H1 (cell line): ENCODE data around the gene EMC10. TPM values are rescaled to one million over a fixed set of nuclear protein-coding genes. Genes with fewer than 3 reads are reported as not detected.

Source experiments
- CTCF ChIA-PET: fragments of 300-600 bp; sonication (Branson Sonifier 250); formaldehyde crosslinking; loops from one replicate; lab custom pipeline; 2021; ENCODE audit not compliant: partially characterized antibody; lab: Charles Lee
- POLR2A ChIA-PET: fragments of 300-600 bp; sonication (Branson Sonifier 250); formaldehyde crosslinking; loops from one replicate; lab custom pipeline; 2021; ENCODE audit warnings: inconsistent platforms; ENCODE audit not compliant: partially characterized antibody; lab: Charles Lee
- DNase-seq, 2 experiments: peaks; one replicate each; pipeline versions ENCODE4 v3.0.0 to v3.0.0-alpha.2; 2010 to 2022; ENCODE audit warnings: low spot score in 2 of 2, low read depth in 1 of 2, mixed read lengths in 1 of 2
- FAIRE-seq: peaks from 2 replicates; lab custom pipeline; 2011; peaks lifted over from hg19 to GRCh38; lab: Jason Lieb, UNC
- H2AFZ ChIP-seq: 2 replicates; pipeline ENCODE4 v1.8.1; 2012; ENCODE audit warnings: low read length, inconsistent platforms
- H2AK5ac ChIP-seq: 2 replicates; pipeline ENCODE4 v1.6.1; 2013; ENCODE audit warnings: low read depth, low read length
- H2BK120ac ChIP-seq: replicated peaks from 2 replicates; pipeline ENCODE3; 2013; ENCODE audit warnings: low read depth, low read length, inconsistent platforms
- H2BK12ac ChIP-seq: 2 replicates; pipeline ENCODE4 v1.6.1; 2013; ENCODE audit warnings: low read depth, low read length
- H2BK15ac ChIP-seq: 2 replicates; pipeline ENCODE4 v1.6.1; 2013; ENCODE audit warnings: low read length
- H2BK20ac ChIP-seq: 2 replicates; pipeline ENCODE4 v1.6.1; 2013; ENCODE audit warnings: low read length
- H2BK5ac ChIP-seq: 2 replicates; pipeline ENCODE4 v1.6.1; 2013; ENCODE audit warnings: low read depth, low read length
- H3K14ac ChIP-seq: 2 replicates; pipeline ENCODE4 v1.6.1; 2013; ENCODE audit warnings: inconsistent platforms; ENCODE audit not compliant: insufficient read length
- H3K18ac ChIP-seq: 2 replicates; pipeline ENCODE4 v1.6.1; 2013; ENCODE audit warnings: low read length; ENCODE audit errors: extremely low read depth
- H3K23ac ChIP-seq: 2 replicates; pipeline ENCODE4 v1.6.1; 2013; ENCODE audit warnings: inconsistent platforms; ENCODE audit not compliant: insufficient read length
- H3K23me2 ChIP-seq: 2 replicates; pipeline ENCODE4 v1.6.1; 2013; ENCODE audit warnings: low read depth, low read length
- H3K27ac ChIP-seq: 2 replicates; pipeline ENCODE4 v1.6.1; 2011; ENCODE audit warnings: low read depth, low read length, inconsistent platforms
- H3K27me3 ChIP-seq, 4 experiments: replicated peaks in 1 of 4; 1 replicate in 1 of 4; 2 replicates in 3 of 4; pipeline versions ENCODE4 v1.6.1 to v1.8.1; 2011 to 2013; ENCODE audit warnings: low read length in 3 of 4, mild to moderate bottlenecking in 3 of 4, inconsistent platforms in 2 of 4, mixed read lengths in 2 of 4, moderate library complexity in 1 of 4; ENCODE audit not compliant: control insufficient read depth in 3 of 4, insufficient read depth in 3 of 4; ENCODE audit errors: extremely low read depth in 1 of 4
- H3K36me3 ChIP-seq, 4 experiments: 2 replicates each; pipeline versions ENCODE4 v1.6.1 to v1.8.1; 2011 to 2013; ENCODE audit warnings: mild to moderate bottlenecking in 4 of 4, low read length in 3 of 4, moderate library complexity in 2 of 4, control low read depth in 1 of 4, inconsistent platforms in 1 of 4; ENCODE audit not compliant: insufficient read depth in 4 of 4, control insufficient read depth in 2 of 4
- H3K4ac ChIP-seq: replicated peaks from 2 replicates; pipeline ENCODE3; 2013; ENCODE audit warnings: low read length, low read depth, mixed read lengths, inconsistent platforms; ENCODE audit not compliant: insufficient read length
- H3K4me1 ChIP-seq, 4 experiments: replicated peaks in 1 of 4; 1 replicate in 1 of 4; 2 replicates in 3 of 4; pipeline versions ENCODE4 v1.6.1 to v1.8.1; 2011 to 2013; ENCODE audit warnings: low read length in 3 of 4, inconsistent platforms in 2 of 4, mixed read lengths in 1 of 4; ENCODE audit not compliant: insufficient read depth in 4 of 4, control insufficient read depth in 3 of 4
- H3K4me2 ChIP-seq, 2 experiments: 2 replicates each; pipeline versions ENCODE4 v1.6.1 to v1.8.1; 2011 to 2013; ENCODE audit warnings: low read depth in 2 of 2, low read length in 2 of 2, control low read depth in 1 of 2, inconsistent platforms in 1 of 2, mild to moderate bottlenecking in 1 of 2; ENCODE audit not compliant: insufficient read depth in 1 of 2
- H3K4me3 ChIP-seq, 4 experiments: fragments of 200-600, 300-600 bp in 1 of 4; sonication (generic), shearing (Covaris generic), sonication (Bioruptor Twin) in 1 of 4; 2 replicates each; pipeline versions ENCODE4 v1.5.1 to v1.8.1; 2011 to 2016; ENCODE audit warnings: low read length in 4 of 4, low read depth in 3 of 4, control low read depth in 2 of 4, inconsistent platforms in 2 of 4, mild to moderate bottlenecking in 2 of 4, mixed read lengths in 1 of 4, moderate library complexity in 1 of 4; ENCODE audit not compliant: insufficient read depth in 2 of 4; ENCODE audit errors: extremely low read depth in 1 of 4
- H3K56ac ChIP-seq: replicated peaks from 2 replicates; pipeline ENCODE3; 2013; ENCODE audit warnings: low read depth, mild to moderate bottlenecking, mixed read lengths, low read length, inconsistent platforms; ENCODE audit not compliant: insufficient read length
- H3K79me1 ChIP-seq: 2 replicates; pipeline ENCODE4 v1.6.1; 2013; ENCODE audit warnings: low read depth, low read length, control low read depth
- H3K79me2 ChIP-seq, 2 experiments: 2 replicates each; pipeline versions ENCODE4 v1.6.1 to v1.8.1; 2012 to 2013; ENCODE audit warnings: low read length in 2 of 2, mild to moderate bottlenecking in 2 of 2, inconsistent platforms in 1 of 2; ENCODE audit not compliant: insufficient read depth in 2 of 2, control insufficient read depth in 1 of 2
- H3K9ac ChIP-seq, 4 experiments: replicated peaks in 1 of 4; 1 replicate in 1 of 4; 2 replicates in 3 of 4; pipeline versions ENCODE4 v1.6.1 to v1.8.1; 2011 to 2013; ENCODE audit warnings: low read depth in 3 of 4, low read length in 3 of 4, control low read depth in 2 of 4, mild to moderate bottlenecking in 2 of 4, moderate library complexity in 2 of 4, inconsistent platforms in 1 of 4; ENCODE audit errors: extremely low read depth in 1 of 4
- H3K9me3 ChIP-seq, 2 experiments: 2 replicates each; pipeline versions ENCODE4 v1.6.1 to v1.8.1; 2012 to 2013; ENCODE audit warnings: mild to moderate bottlenecking in 2 of 2, moderate library complexity in 2 of 2, control low read depth in 1 of 2, inconsistent platforms in 1 of 2, low read depth in 1 of 2, low read length in 1 of 2, mixed read lengths in 1 of 2; ENCODE audit not compliant: insufficient read depth in 2 of 2
- H4K20me1 ChIP-seq, 2 experiments: replicated peaks in 1 of 2; 2 replicates each; pipeline versions ENCODE3 to v1.8.1; 2011 to 2013; ENCODE audit warnings: inconsistent platforms in 2 of 2, low read length in 2 of 2, mild to moderate bottlenecking in 1 of 2; ENCODE audit not compliant: insufficient read depth in 2 of 2, control insufficient read depth in 1 of 2
- H4K5ac ChIP-seq: 2 replicates; pipeline ENCODE4 v1.6.1; 2013; ENCODE audit warnings: low read length, low read depth, mixed read lengths, inconsistent platforms; ENCODE audit not compliant: insufficient read length
- H4K8ac ChIP-seq: 2 replicates; pipeline ENCODE4 v1.8.0; 2013; ENCODE audit warnings: mild to moderate bottlenecking, moderate library complexity, low read length, inconsistent platforms; ENCODE audit not compliant: insufficient read depth; ENCODE audit errors: extremely low read depth
- H4K91ac ChIP-seq: replicated peaks from 2 replicates; pipeline ENCODE3; 2013; ENCODE audit warnings: low read length, mixed read lengths, inconsistent platforms; ENCODE audit not compliant: insufficient read length
- CTBP2 ChIP-seq: IDR thresholded peaks from 2 replicates; pipeline ENCODE4 v1.7.0; 2011; ENCODE audit warnings: borderline replicate concordance, mild to moderate bottlenecking, moderate library complexity, mixed read lengths, low read length; ENCODE audit not compliant: insufficient read depth, insufficient read length
- FOSL1 ChIP-seq: IDR thresholded peaks from 2 replicates; pipeline ENCODE4 v1.6.1; 2011; ENCODE audit warnings: mild to moderate bottlenecking, low read depth, low read length, moderate library complexity; ENCODE audit not compliant: insufficient read depth
- JUN ChIP-seq: IDR thresholded peaks from 2 replicates; pipeline ENCODE4 v1.6.1; 2011; ENCODE audit warnings: low read depth, mild to moderate bottlenecking, improper control_type of control experiment, low read length
- KDM5A ChIP-seq: fragments of 200-600 bp; IDR thresholded peaks from 2 replicates; pipeline ENCODE4 v1.7.1; 2012; ENCODE audit warnings: mild to moderate bottlenecking, low read length, inconsistent platforms, mixed read lengths
- SRF ChIP-seq: IDR thresholded peaks from 2 replicates; pipeline ENCODE4 v1.6.1; 2011; ENCODE audit warnings: mild to moderate bottlenecking, low read depth, low read length, moderate library complexity
- SUZ12 ChIP-seq: fragments of 200-600 bp; sonication (generic); IDR thresholded peaks from 2 replicates; pipeline ENCODE4 v1.6.1; 2012; ENCODE audit warnings: mild to moderate bottlenecking, inconsistent platforms, low read length, moderate library complexity, mixed read lengths
- TCF12 ChIP-seq: IDR thresholded peaks from 2 replicates; pipeline ENCODE4 v1.6.1; 2011; ENCODE audit warnings: low read depth, mild to moderate bottlenecking, low read length
- ZNF274 ChIP-seq: IDR thresholded peaks from 2 replicates; pipeline ENCODE4 v1.7.0; 2012; ENCODE audit warnings: low read length, borderline replicate concordance; ENCODE audit errors: extremely low read depth
- WGBS, 2 experiments: shearing (Covaris generic) in 1 of 2; methylation state at CpG; one replicate each; pipeline versions ENCODE4 v1.1.6 to v1.1.7; 2013 to 2015; ENCODE audit warnings: low lambda C conversion rate in 2 of 2, mixed read lengths in 2 of 2, inconsistent platforms in 1 of 2, low coverage in 1 of 2, missing lambda C conversion rate in 1 of 2; ENCODE audit not compliant: insufficient replicate concordance in 2 of 2, insufficient coverage in 1 of 2, insufficient read length in 1 of 2; ENCODE audit errors: extremely low coverage in 1 of 2, missing lambda C conversion rate in 1 of 2; 5-methylcytosine and 5-hydroxymethylcytosine counted together
- polyA plus RNA-seq, 7 experiments: library from polyadenylated mRNA; depleted of rRNA in 3 of 7; stranded (reverse) in 5 of 7; unstranded in 2 of 7; fragments of >200 nt in 5 of 7; fragments of 200-250 nt in 2 of 7; gene quantifications; 1 replicate in 5 of 7; 2 replicates in 1 of 7; 4 replicates in 1 of 7; pipeline versions ENCODE4 v1.2.1 to v1.2.3, GENCODE V29; 2011 to 2013; ENCODE audit warnings: missing spikeins in 2 of 7, mixed read lengths in 2 of 7
- total RNA-seq: library from RNA; stranded (reverse); fragmentation: NEBNext Ultra II Directional; extraction: Animal tissue kit (Norgen Biotek cat#: 25700); gene quantifications from 2 replicates; pipeline ENCODE4 v1.2.1, GENCODE V29; 2021

Gene EMC10
- total and polyA plus RNA-seq, 2 of the 8 experiments (the other 6 are each of a cell fraction or from before 2014, with no cell fraction given) = 77.6 to 103 TPM

GRCh38 chr19:50506700-50507099 lies 30.4 kb downstream of the EMC10 start:
- Histone ChIP-seq H4K91ac (no peak overlapping the region), H3K27ac (no peak overlapping the region), H3K23ac (no peak overlapping the region), H3K79me2 (no peaks in the 10 kb centered on the region), H2BK12ac (no peak overlapping the region), H3K79me1 (no peaks in the 10 kb centered on the region; the same call in 1 of the 2 replicates), H2BK20ac (no peak overlapping the region), H4K8ac (no peak overlapping the region), H3K9me3 (no peaks in the 10 kb centered on the region), H3K14ac (no peak overlapping the region), H2BK5ac (no peak overlapping the region), H3K18ac (no peak overlapping the region), H2AK5ac (no peak overlapping the region), H4K5ac (no peak overlapping the region), H3K27me3 (peaks cover 0 to 16% (median 12%) of the 10 kb centered on the region in 4 experiments; a peak in 5 of 7 replicates), H4K20me1 (peaks cover 0 to 1% of the 10 kb centered on the region in 2 experiments), H3K9ac (no peak overlapping the region), H2AFZ (no peak overlapping the region), H2BK120ac (no peak overlapping the region), H3K23me2 (no peaks in the 10 kb centered on the region; the same call in 1 of the 2 replicates), H3K4me3 (no peak overlapping the region), H2BK15ac (no peak overlapping the region), H3K4me1 (peaks cover 0 to 3% (median 3%) of the 10 kb centered on the region in 4 experiments; a peak in 4 of 7 replicates), H3K4me2 (no peak overlapping the region), H3K56ac (no peak overlapping the region), H3K36me3 (no peaks in the 10 kb centered on the region), H3K4ac (no peak overlapping the region)
- DNase-seq (no peak), FAIRE-seq (no peak)
- ChIA-PET POLR2A (no interaction called here), CTCF (no interaction called here)
- TF ChIP-seq KDM5A (no peak), JUN (no peak), SUZ12 (no peak), FOSL1 (no peak), TCF12 (no peak), ZNF274 (no peak), SRF (no peak), CTBP2 (no peak)
- WGBS, 2 experiments = 71 to 100% methylated on average over 2 to 4 of the region's 10 CpGs
